H1 (cell line): ENCODE measurements around the gene TRIP11. TPM values are rescaled to one million over a fixed set of nuclear protein-coding genes. Genes with fewer than 3 reads are reported as not detected.

Experiments used
- ATF3 ChIP-seq: IDR thresholded peaks from 2 replicates; pipeline ENCODE4 v1.6.1; 2011; ENCODE audit warnings: low read depth, mild to moderate bottlenecking, low read length; ENCODE audit not compliant: insufficient read depth
- CTBP2 ChIP-seq: IDR thresholded peaks from 2 replicates; pipeline ENCODE4 v1.7.0; 2011; ENCODE audit warnings: borderline replicate concordance, mild to moderate bottlenecking, moderate library complexity, mixed read lengths, low read length; ENCODE audit not compliant: insufficient read depth, insufficient read length
- CTCF ChIP-seq, 3 experiments: IDR thresholded peaks; 1 replicate in 2 of 3; 2 replicates in 1 of 3; pipeline versions ENCODE4 v1.5.1 to v1.6.1; 2011; ENCODE audit warnings: low read length in 3 of 3, mild to moderate bottlenecking in 3 of 3, inconsistent platforms in 2 of 3, low read depth in 1 of 3, moderate library complexity in 1 of 3; ENCODE audit not compliant: insufficient read depth in 1 of 3; ENCODE audit errors: control extremely low read depth in 1 of 3
- polyA plus RNA-seq, 7 experiments: library from polyadenylated mRNA; depleted of rRNA in 3 of 7; stranded (reverse) in 5 of 7; unstranded in 2 of 7; fragments of >200 nt in 5 of 7; fragments of 200-250 nt in 2 of 7; gene quantifications; 1 replicate in 5 of 7; 2 replicates in 1 of 7; 4 replicates in 1 of 7; pipeline versions ENCODE4 v1.2.1 to v1.2.3, GENCODE V29; 2011 to 2013; ENCODE audit warnings: missing spikeins in 2 of 7, mixed read lengths in 2 of 7
- total RNA-seq: library from RNA; stranded (reverse); fragmentation: NEBNext Ultra II Directional; extraction: Animal tissue kit (Norgen Biotek cat#: 25700); gene quantifications from 2 replicates; pipeline ENCODE4 v1.2.1, GENCODE V29; 2021

TRIP11 gene
- total and polyA plus RNA-seq, 2 of the 8 experiments (the other 6 are each of a cell fraction or from before 2014, with no cell fraction given): 3.3 to 30.4 TPM

DNA sequence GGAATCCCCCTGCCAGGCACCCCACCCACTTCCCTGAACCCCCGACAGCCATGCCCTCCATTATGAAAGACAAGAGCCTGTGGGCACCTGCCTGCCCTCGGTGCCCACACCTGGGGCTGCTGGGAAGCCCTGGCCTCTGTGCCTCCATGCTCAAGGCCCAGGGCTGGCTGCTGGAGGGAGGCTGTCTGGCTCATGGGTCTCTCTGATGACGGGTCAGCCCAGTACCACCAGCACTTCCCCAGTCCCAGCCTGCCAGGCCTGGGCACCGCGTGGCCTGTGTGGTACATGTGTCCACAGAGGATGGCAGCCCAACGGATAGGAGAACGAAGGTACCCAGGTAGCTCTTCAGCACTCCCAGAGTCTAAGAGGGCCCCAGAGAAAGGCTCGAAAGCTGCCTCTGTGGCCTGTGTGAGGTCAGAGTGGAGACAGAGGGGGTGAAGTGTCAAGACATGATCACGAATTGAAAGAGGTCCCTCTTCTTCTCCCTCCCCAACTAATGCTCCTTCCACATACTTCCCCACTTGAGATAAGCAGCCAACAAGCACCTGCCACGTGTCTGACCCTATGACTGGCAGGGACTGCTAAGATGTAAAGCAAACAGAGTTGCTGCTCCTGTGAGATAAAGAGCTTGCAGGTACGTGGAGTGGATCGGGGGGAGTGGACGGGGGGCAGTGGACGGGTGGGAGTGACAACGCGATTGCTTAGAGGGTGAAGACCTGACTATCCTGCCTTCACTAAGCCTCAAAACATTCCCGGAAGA is 113.5 kb downstream of the TRIP11 start (continued):
- no peak for TF ChIP-seq CTCF (IDR thresholded peaks at IDR 0.05; ENCODE audit: control extremely low read depth in 1 of 3, insufficient read depth in 1 of 3, low read depth in 1 of 3, low read length in 3 of 3)
- no peak for TF ChIP-seq CTBP2
- TF ChIP-seq ATF3: no peak
